ENCODE results near the gene HIVEP2.

The HIVEP2 gene

GRCh38 chr6:142726616-142727015 is 218.4 kb downstream of the HIVEP2 start:
- no peak for DNase-seq

- DNase-seq, result peak; percentile 8
Observed at GRCh38 chr6:142725024-142725770, 219.8 kb downstream of the HIVEP2 start.

GRCh38 chr6:142722841-142723240 is 222.1 kb downstream of the HIVEP2 start:
- peak; percentile 37 for DNase-seq

GRCh38 chr6:142722012-142722411 is 223.0 kb downstream of the HIVEP2 start:
- peak; percentile 84 for DNase-seq

GRCh38 chr6:142721215-142721920 is 223.6 kb downstream of the HIVEP2 start:
- DNase-seq, result peak; percentile 85

- DNase-seq, result no peak
Observed at GRCh38 chr6:142718667-142719191, 226.2 kb downstream of the HIVEP2 start.

- DNase-seq, result no peak
Observed at GRCh38 chr6:142716097-142716496, 228.9 kb downstream of the HIVEP2 start.

GRCh38 chr6:142714951-142715785 is 229.8 kb downstream of the HIVEP2 start:
- DNase-seq, result no peak

GRCh38 chr6:142713959-142714358 is 231.0 kb downstream of the HIVEP2 start:
- no peak for DNase-seq

- no peak for DNase-seq
Observed at GRCh38 chr6:142712231-142712630, 232.7 kb downstream of the HIVEP2 start.

GRCh38 chr6:142708651-142709050 is 236.3 kb downstream of the HIVEP2 start:
- no peak for DNase-seq

GRCh38 chr6:142707255-142707654 is 237.7 kb downstream of the HIVEP2 start:
- DNase-seq, result peak; percentile 56

- peak; percentile 80 for DNase-seq
Observed at GRCh38 chr6:142706210-142706609, 238.8 kb downstream of the HIVEP2 start.

GRCh38 chr6:142705054-142705453 is 239.9 kb downstream of the HIVEP2 start:
- peak; percentile 56 for DNase-seq

GRCh38 chr6:142702501-142703460 is 242.2 kb downstream of the HIVEP2 start:
- DNase-seq, result peak; percentile 90
